ENCODE measurements around the gene NEK7.
"Not testable (repeated sequence)": the region's sequence is repeated elsewhere in the genome, so short reads cannot be mapped to it uniquely, and the experiment has no call there.

NEK7 gene

GRCh38 chr1:198171667-198172540 lies 15.1 kb downstream of the NEK7 start:
- DNase-seq (ENCODE audit: low read depth, low spot score), result no peak

DNA sequence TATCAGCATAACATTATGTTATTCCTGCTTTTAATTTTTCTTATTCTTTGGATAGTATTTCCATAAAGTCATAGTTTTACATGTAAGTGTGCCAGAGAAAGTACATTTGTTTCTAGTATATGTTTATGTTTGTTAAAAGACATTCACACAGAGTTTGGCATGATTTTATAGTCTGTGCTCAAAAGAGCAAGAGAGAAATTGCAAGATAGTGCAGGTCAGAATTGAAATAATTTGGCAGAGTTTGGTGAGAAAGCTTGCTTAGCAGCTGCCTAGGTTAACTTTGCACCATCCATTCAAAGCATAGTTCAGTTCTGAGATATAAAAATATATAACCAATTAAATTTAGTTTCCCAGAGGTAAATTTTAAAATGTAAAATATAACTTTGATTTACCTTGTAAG lies 17.0 kb downstream of the NEK7 start:
- no peak for DNase-seq (ENCODE audit: low read depth, low spot score)

DNA sequence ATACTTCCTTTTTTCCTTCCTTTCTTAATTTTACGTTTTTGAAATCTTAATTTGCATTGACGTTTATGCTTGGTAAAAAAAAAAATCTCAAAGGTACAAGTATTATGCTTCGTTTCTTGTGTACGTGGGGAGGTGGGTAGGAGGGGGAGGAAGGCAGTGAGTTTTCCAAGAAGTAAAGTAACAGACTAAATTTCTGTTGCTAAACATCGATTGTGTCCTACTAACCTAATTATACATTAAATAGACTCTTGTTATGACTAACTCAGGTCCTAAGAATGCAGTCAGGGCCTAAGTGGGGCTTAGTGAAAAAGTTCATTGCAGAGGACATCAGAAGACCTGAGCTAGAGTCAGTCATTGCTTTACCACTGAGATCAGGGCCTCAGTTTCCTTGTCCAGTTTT lies 17.5 kb downstream of the NEK7 start:
- DNase-seq (ENCODE audit: low read depth, low spot score), result peak; percentile 32

DNA sequence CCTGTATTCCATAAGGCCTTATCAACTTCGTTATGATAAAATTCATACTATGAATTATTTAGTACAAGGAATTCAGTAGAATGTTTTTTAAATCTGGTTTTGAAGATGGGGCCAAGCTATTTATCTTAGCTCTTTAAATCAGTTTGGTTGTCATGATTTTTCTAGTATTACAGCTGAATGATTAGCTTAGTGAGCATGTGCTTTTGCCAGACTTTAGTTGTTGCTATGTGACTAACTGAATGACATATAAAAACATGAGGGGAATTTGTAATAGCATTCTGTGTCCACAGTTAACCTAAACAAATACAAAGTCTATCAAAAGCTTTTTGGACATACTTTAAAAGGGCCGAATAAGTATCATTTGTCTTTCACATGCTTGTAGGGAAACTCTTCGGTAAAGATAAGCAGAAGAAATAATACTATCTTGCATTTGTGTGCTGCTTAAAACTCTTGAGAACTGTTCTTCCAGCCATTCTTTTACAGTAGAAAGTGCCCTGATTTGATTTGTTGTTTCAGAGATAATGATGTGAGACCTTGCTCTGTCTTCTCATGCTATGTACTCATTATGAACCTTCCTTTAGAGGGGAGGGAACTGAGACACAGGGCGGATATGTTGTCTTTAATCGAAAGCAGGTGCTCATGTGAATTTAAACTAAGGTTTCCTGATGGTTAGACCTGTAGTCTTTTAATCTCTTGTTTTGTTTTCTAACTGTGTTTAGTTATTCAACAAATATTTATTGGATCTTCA lies 18.8 kb downstream of the NEK7 start:
- DNase-seq (ENCODE audit: low read depth, low spot score), result peak; percentile 62

- no peak for DNase-seq (ENCODE audit: low read depth, low spot score)
Measured at GRCh38 chr1:198176179-198176578, 19.4 kb downstream of the NEK7 start.

DNA sequence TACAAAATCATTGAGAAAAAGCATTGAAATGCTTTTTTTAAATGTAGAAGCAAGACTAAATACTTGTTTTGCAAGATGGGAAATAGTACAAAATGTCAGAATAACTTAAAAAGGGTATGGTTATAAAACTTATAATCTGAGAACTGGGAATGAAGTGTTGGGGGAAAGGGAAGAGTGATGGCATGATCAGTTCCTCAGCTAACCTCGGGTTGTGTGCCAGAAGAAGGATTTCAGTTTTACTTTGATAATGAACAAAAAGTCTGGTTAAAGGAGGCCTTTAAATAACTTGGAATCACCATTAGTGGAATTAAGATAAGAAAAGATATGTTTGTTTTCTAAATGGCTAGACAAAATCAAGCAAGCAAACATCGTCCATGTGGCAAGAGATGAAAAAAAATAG lies 20.7 kb downstream of the NEK7 start:
- no peak for DNase-seq (ENCODE audit: low read depth, low spot score)

- no peak for DNase-seq (ENCODE audit: low read depth, low spot score)
Measured at GRCh38 chr1:198178615-198179014, 21.8 kb downstream of the NEK7 start.

DNA sequence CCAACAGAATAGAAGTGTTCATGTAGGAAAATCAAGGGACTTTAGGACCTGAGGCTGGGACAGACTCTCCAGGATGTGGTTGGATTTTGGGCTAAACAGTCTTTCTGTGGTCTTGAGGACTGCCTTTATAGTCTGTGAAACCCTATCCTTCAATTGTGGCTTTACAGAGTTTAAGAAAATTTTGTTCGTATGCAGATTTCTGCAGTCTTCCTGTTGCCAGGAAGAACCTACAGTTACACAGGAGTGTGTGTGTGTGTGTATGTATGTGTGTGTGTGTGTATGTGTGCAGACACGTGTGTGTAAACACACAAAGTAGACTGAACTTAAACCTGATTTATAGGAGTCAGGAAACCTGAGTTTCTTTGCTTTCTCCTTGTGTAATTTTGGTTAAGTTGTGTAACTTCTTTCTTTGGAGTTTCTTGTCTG lies 22.8 kb downstream of the NEK7 start:
- DNase-seq (ENCODE audit: low read depth, low spot score), result peak; percentile 61

DNA sequence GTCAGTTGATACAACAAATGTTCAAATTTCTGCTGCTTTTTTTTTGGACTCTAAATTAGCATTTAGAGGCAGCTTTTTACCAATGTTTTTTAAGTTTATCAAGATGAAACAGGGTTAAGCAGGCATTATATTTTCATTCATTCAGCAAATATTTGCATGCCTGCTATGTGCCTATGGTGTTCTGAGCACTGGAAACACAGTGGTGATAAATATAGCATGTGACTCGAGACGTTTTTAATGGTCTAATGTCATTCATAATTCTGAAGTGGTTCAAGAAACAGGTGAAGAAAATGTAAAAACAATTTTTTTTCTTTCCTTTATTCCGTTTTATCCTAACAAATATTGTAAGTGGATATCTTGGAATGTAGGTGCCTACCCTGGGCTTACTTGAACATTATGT lies 26.8 kb downstream of the NEK7 start:
- no peak for DNase-seq (ENCODE audit: low read depth, low spot score)

- no peak for DNase-seq (ENCODE audit: low read depth, low spot score)
Measured at GRCh38 chr1:198184516-198184915, 27.7 kb downstream of the NEK7 start.

DNA sequence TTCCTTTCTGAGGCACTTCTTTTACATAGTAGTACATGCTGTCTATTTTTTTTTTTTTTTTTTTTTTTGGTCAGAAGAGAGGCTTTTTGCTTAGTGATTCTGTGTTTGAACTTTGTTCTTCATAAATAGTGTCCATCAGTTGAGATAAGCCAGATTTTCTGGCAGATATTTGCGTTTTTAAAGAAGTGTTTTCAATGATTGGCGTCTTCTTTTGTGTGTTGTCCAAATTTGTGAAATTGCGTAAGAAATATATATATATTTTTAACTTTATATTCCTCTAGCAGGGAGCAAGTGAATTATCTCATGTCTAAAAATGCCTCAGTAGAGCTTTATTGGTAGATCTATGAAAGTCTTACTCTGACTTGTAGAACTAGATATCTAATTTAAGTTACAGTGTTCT lies 28.3 kb downstream of the NEK7 start:
- no peak for DNase-seq (ENCODE audit: low read depth, low spot score)

DNA sequence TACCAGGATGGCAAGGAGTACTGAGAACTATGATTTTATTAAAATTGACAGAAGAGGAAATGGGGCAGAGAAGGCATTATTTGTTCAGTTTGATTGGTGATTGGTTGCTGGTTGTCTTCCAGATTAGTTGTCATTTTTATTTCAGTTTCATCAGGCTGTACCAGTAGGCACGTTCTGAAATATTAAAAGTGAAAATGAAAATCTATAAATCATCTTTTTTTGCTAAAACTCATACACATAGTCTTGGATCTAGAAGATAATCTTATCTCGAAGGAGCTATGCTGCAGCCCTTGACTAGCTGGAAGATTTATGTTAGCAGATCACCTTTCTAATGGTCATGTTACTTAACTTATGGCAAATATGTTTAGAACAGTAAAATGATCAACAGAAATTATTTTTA lies 29.0 kb downstream of the NEK7 start:
- DNase-seq (ENCODE audit: low read depth, low spot score), result no peak

DNA sequence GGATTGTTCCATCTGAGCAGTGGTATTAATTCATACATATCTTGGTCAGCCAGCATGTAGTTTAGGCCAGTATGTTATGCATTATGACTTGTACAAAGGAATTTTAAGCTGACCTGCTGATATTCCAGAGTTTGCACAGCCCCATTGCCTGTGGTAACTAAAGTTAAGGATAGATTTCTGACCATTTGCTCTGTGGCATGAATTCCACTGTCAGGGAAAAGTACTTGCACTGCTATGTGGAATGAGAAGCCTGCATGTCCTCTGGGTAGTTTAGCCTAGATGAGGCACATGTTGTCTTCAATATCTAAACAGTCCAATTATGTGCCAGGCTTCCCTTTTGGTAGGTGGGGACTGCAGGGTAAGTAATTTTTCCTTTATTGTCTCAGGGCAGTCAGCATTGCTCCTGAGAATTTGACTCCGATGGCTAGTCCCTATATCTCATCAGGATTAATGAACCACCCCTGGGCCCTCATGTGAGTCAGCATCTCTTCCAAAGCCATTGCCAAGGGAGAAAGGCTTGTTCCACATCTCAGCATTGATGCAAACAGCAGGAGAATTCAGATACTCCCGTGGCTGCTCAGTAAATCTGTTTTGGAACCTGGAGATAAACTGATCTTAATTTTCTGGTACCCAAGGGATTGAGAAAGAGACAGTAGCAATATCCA lies 30.2 kb downstream of the NEK7 start:
- DNase-seq (ENCODE audit: low read depth, low spot score), result peak; percentile 9

GRCh38 chr1:198187973-198188588 lies 31.3 kb downstream of the NEK7 start:
- peak; percentile 6 for DNase-seq (ENCODE audit: low read depth, low spot score)

DNA sequence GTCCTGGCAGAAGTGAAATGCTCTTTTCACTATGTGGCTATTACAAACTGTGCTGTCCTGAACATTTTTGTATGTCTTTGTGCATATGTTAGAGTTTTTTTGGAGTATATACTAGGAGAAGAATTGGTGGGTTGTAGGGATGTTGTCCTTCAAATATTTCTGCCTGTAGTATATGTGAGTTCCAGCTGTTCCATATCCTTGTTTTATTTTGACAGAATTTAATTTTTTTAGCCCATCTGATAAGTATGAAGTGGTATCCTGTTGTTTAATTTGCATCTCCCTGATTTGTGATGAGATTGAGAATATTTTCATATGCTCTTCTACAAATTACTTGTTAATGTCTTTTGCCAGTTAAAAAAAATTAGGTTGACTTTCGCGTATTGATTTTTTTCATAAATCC lies 34.3 kb downstream of the NEK7 start:
- DNase-seq (ENCODE audit: low read depth, low spot score), result no peak

GRCh38 chr1:198193871-198194270 lies 37.1 kb downstream of the NEK7 start:
- DNase-seq (ENCODE audit: low read depth, low spot score), result not testable (repeated sequence)

- no peak for DNase-seq (ENCODE audit: low read depth, low spot score)
Measured at GRCh38 chr1:198196630-198197029, 39.8 kb downstream of the NEK7 start.

DNA sequence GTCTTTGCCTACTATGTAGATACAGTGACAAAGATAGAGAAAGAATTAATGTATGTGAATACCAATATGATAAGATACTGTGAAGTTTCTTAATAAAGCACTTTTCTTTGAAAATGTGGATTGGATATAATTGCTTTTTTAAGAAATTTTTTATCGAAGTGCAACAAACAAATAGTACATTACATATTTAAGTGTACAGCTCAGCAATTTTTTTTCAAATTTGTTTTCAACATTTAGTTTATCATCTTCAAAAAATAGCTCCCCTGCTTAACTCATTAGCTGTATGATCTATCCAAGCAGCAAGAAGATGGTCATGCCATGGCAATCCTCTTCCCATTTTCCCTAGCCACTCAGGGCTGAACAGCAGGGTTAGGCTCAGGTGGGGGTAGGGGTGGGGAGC lies 40.5 kb downstream of the NEK7 start:
- DNase-seq (ENCODE audit: low read depth, low spot score), result no peak

DNA sequence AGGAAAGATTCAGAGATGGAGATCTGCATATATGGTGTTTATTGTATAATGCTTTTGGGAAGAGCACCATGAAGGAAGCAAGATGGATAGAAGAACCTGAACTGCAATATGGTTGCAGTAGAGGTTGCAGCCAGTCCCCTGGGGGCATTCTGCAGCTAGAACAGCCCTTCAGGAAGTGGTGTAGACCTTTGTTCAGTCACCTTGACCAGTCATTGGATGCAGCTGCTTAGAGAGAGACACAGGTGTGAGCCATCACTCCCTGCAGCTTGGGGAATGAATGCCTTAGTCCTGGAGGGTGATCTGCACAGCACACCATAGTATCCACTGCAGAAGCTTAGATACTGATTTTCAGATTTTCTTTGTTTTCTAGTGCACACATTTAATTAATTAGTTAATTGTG lies 42.3 kb downstream of the NEK7 start:
- DNase-seq (ENCODE audit: low read depth, low spot score), result no peak

DNA sequence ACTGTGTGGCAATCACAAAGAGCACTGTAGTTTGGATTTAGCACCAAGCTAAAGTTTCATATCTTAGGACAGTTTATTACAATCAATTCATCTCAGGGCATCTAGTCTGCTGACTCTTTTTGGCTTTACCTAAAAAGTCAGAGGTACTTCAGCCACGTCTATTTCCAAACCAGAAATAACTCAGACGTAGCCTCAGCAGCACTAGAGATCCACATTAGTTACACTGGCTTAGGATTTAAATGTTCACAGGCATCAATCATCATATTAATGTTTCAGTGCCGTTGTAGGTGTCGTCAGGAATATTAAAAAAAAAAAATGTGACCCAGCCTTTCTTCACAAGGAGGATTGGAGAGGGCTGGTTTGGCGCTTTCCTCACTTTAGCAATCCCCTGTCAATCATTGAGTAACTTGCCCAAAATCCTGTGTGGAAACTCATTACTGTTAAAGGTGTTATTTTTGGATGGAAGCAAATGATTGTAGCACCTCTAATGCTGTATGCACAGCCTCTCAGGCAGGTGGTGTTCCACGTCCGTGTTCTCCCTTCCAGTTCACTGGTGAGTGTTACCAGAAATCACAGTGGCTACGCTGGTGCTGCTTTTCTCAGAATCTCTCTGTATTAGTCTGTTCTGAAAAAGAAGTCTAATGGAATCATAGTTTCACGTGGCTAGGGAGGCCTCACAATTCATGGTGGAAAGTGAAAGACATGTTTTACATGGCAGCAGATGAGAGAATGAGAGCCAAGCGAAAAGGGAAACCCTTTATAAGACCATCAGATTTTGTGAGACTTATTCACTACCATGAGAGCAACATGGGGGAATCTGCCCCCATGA lies 45.4 kb downstream of the NEK7 start:
- no peak for DNase-seq (ENCODE audit: low read depth, low spot score)

DNA sequence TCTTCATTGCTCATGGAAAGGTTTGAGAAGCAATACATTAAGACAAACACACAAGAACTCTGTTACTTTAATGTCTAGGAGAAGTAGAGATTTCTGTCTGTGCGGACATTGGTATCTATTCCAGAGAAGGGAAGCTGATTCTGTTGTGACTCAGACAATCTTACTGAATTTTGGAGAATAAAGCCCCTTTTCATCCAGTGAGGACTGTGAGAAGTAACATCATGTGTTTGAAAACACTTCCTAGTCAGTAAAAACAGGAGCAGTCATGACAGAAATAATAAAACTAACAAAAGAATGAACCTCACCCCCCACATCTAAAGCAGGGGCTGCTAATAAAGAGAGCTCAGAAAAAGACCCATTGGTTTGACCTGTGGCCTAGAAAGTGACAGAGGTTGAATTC lies 46.6 kb downstream of the NEK7 start:
- peak; percentile 7 for DNase-seq (ENCODE audit: low read depth, low spot score)
